HL-60/S4 (cell line): ENCODE results near the gene PITPNM3.

ENCODE experiments used
- in situ Hi-C: fragments of 300-500 bp; cut with MboI; formaldehyde crosslinking; loops from 2 replicates; pipeline ENCODE4 v1.14.3; 2022; ENCODE audit warnings: low sequenced_read_pairs

PITPNM3 gene

DNA sequence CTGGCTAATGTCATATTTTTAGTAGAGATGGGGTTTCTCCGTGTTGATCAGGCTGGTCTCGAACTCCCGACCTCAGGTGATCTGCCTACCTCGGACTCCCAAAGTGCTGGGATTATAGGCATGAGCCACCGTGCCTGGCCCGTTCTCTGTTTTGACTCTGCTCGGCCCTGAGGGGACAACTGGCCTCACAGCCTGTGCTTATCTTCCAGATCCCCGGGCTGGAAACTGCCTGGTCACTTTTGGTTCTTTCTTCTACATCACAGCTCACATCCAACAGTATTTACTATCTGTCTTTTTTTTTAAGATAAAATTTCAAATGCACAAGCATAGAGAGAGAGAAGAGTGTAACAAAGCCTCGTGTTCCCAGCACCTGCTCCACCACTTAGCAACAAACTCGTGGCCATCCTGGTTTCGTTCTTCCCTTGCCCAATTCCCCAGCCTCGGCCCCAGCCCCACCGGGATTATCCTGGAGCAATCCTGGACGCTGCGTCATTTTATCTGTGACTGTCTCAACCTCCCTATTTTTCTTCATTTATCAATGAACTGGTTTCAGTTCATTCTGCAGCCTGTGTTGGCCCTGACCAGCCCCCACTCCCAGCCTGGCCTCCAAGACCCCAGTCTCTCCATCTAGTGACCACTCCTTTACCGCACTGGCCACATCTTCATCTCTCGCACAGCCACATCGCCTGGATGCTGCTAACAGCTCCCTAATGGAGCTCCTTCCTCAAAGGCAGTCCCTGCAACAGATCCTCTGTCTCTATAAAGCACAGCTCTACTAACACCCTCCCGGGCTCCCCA lies 91.0 kb downstream of the PITPNM3 start:
- in situ Hi-C loops: no loop called here

DNA sequence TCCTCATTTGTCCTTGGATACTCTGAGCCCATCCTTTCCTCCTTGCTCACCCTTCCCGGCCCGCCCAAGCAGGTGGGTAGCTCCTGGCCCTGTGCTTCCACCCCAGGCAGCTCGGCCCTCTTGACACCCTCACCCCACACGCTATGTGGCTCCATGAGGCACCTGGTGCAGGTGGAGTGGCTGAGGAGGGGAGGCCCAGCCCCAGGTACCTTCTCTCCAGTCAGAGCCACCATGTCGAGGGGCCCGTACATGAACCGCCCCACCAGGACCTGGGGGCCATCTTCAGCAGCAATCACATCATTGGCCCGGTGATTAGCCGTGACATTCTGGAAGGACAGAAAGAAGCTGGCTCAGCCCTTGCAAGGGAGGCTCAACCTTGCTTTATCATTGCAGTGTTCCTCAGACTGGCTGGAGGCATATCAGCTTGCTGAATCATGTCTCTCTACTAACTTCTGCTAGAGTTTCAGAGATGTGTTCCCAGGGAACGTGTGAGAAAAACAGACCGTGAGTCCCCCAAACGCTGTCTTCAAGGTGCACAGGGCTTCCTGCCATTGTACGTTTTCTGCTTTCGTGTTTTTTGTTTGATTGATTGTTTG lies 91.8 kb downstream of the PITPNM3 start:
- in situ Hi-C loops: no loop called here

DNA sequence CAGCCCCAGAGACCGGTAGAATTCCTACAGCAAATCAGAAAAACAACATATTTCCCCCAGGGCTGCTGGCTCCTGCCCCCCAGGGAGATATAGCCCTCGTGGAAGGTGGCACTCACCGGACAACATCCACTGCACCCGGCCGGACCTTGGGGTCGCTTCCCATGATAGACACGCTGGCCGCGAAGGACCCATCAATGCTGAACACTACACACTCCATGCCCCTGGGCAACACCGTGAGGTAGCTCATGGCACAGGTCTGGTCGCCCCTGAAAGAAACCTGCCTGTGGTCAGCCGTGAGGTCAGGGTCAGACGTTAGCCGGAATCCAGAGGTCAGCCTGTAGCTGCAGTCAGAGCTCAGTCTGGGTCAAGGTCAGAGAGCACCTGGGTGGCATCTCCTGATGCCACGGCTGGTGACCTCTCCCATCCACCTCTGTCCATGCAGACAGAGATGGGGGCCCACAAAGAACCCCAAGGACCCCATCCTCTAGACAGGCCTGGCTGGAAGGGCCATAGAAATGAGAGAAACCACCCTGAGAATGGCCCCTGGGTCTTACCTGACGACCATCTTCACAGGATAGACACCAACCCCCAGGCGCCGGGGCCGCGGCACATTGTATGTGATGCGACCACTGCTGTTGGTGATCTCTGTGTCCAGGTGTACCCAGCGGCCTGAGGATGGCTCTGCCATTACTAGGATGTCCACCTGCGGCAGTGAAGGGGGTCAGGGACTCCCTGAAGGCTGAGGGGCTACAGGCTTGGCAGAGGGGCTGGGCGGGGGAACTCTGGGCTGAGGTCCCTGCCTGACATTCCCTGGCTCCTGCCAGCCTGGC lies 92.5 kb downstream of the PITPNM3 start:
- in situ Hi-C loops: no loop called here

DNA sequence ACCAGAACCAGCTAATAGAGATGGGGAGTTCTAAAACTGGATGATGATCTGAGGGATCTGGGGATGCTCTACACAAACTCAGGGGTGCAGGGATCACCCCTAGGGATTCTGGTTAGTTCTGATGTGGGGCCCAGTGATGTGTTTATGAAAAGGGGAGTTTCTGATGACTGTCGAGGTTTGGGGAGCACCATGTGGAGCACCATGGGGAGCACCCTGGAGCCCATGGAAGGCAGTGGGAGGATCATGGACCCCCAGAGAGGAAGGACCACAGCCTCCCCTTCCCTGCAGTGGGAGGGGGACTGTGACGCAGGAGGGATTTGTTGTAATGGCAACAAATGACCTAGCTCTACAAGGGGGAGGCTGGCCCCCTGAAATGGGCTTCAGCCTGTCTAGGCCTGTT lies 93.7 kb downstream of the PITPNM3 start:
- in situ Hi-C loops: no loop called here

DNA sequence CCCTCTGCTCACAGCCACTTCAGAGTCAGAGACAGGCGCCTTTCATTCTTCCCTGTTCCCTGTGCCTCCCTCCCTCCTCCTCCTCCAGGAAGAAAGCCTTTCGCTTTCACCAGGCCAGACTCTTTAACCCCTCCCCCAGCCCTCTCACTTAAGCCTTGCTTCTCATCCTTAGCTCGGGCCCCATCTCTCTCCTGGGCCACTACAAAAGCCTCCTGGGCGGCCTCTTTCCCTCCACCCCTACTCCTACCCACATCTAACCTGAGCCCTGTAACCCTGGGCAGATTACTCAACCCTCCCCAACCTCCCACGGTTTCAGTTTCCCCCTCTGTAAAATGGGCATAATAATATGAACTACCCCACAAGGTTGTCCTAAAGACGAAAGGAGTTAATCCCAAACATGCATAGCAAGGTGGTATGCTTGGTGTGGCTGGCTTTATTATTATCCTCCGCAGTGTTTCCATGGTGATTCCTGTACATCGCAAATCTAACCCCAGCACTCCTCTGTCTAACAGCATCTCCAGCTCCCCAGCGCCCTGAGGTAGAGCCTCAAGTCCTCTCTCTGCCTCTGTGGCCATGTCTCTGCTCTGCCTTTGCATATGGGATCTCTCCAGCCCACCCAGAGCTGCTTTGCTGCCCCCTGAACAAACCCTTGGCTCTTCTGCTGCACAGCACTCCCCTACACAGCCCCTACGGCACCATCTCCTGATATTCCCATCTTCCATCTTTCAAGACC lies 94.4 kb downstream of the PITPNM3 start:
- in situ Hi-C loops: no loop called here

DNA sequence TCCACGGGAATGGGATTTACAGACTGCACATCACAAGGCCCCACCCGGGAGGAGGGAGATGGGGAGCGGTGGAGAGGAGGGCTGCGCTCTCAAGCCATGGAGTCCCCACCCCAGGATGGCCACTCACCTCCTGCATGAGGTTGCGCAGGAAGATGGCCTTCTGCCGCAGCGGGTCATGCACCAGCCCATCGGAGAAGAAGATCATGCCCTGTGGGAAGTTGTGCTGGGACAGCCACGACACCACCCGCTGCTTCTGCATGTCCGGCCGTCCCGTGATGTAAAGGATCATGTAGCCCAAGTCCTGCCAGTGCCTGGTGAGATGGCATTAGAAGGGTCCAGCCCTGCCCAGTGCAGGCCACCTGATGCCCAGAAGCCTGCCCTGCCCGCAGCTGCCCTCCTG lies 95.1 kb downstream of the PITPNM3 start:
- in situ Hi-C loops: no loop called here

DNA sequence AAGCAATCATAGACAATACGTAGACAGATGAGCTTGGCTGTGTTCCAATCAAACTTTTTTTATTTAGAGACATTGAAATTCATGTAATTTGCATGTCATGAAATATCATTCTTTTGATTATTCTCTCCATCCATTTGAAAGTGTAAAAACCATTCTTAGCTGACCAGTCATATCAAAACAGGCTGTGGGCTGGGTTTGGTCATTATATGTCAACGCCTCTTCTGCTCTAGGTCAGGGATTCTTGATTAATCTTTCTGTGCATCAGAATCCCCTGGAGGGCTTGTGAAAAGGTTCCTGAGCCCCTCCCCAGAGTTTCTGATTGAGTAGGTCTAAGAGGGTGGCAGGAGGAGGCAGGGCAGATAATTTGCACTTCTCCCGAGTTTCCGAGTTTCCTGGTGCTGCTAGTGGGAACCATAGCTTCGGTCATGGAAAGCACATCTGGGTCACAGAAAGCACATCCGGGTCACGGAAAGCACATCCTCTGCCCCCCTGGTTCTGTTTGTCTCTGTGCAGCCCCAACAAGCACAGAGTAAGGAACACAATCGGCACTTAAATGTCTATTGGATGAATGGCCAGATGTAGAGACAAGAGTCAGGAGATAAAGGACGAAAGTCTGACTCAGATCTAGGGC lies 95.7 kb downstream of the PITPNM3 start:
- in situ Hi-C loops: no loop called here

DNA sequence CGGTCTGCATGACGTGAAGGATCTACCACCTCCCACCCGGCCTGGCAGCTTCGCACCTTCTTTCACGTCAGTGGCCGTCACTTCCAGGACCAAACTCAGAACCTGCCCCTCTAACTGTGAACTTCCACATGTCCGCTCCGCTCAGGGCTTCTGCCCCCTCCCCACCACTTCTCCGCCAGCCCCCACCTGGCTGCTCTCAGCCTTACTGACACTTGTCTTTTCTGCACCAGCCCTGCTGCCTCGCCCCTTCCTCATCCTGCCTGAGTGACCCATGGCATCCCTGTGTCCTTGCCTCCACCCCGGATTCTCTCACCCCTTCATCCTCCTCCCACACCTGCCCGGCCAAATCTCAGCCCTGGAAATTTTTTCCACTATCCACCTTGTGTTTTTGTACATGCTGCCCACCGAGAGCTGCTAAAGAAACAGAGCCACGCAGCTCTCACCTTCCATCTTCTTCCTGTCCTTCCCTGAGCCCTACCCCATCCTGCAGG lies 97.8 kb downstream of the PITPNM3 start:
- in situ Hi-C loops: no loop called here

DNA sequence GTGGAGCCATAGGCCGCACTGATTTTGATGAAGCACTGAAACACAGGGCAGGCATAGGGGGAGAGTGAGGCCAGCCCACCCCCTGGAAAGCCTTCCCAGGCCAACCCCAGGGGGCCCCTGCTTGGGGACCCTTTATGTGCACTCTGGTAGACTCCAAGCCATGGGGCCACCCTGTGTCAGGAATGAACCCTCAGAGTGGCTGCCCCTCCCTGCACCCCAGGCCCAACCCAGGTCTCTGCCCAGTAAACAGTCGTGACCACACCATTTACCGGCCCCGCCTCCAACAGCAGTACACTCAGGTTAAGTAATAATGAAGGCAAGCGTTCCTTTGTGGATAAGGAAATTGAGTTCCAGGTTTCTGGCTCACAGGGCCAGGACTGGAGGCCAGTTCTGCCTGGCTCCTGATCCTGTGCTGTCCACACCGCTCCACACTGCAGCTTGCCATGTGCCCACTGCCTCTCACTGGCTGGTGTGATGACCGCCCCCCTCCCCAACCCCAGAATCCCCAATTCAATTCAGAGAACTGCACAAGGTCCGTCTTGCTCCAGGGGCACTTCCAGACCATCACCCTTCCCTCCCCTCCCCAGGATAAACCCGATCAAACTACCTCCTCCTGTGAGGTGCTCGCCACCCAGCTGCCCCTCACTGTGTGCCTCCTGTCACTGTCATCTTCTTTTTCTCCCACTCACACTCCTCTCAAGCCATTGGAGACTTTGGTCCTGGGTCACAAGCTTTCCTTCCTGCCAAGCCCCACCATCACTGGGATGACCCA lies 98.5 kb downstream of the PITPNM3 start:
- in situ Hi-C loops: no loop called here

DNA sequence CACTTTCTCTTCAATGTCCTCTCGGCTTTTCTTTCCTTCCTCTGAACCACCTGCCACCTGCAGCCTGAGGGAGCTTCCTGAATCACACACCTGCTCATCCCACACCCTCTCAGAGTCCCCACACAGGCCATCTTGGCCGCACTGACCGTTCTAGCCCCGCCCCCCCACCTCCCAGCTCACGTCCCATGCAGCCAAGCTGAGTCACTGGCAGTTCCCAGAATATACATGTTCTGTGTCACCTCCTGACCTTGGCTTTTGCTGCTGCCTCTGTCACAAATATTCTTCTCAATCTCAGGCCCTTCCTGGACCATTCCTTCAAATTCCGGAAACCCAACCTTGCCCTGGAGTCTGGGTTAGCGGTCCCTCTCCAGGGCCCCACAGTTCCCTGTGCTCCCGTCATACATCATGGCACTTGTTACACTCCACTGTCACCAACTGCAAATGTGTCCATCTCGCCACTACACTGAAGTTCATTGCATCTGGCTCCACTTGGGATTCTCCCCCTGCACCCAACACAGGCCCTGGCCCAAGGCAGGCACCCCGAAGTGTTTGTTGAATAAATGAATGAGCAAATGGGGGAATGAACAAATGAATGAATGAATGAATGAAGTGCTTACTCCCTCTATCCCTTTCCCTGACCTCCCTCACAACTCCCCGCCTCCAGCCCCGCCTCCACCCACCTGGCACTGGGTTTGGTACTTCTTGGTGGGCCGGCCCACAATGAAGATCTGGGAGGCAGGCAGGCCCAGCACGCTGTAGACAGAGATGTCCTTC lies 99.3 kb downstream of the PITPNM3 start:
- in situ Hi-C loops: no loop called here

DNA sequence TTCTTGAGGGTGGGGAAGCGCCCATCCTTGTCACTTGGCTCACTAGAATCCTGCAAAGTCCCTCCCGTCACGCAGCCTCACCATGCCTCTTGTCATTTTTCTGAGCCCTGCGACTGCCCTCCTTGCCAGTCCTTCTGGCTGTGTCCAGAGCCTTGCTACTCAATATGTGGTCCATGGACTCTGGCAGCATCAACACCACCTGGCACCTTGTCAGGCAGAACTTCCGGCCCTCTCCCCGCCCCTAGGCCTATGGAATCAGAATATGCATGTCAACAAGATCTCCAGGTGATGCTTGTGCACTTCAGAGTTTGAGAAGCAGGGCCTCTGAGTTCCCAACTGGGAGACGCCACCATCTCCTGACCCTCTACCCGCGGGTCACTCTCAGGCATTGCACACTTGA lies 100.0 kb downstream of the PITPNM3 start:
- in situ Hi-C loops: no loop called here

DNA sequence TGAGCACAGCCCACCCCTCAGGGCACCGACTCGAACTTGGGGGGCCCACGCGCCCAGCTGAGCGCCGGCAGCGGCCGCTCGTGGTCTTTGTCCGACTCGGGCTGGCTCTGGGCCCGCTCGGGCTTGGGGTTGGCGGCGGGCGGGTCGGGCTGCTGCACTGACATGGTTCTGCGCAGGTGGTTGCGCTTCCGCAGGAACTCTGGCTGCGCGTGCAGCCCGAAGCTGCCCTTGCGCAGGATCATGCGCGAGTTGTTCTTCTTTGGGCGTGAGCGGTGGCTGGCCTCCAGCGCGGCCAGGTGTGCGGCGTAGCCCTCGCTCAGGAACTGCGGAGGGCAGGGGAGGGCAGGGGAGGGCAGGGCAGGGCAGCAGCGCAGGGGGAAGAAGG lies 101.0 kb downstream of the PITPNM3 start:
- in situ Hi-C loops: no loop called here

DNA sequence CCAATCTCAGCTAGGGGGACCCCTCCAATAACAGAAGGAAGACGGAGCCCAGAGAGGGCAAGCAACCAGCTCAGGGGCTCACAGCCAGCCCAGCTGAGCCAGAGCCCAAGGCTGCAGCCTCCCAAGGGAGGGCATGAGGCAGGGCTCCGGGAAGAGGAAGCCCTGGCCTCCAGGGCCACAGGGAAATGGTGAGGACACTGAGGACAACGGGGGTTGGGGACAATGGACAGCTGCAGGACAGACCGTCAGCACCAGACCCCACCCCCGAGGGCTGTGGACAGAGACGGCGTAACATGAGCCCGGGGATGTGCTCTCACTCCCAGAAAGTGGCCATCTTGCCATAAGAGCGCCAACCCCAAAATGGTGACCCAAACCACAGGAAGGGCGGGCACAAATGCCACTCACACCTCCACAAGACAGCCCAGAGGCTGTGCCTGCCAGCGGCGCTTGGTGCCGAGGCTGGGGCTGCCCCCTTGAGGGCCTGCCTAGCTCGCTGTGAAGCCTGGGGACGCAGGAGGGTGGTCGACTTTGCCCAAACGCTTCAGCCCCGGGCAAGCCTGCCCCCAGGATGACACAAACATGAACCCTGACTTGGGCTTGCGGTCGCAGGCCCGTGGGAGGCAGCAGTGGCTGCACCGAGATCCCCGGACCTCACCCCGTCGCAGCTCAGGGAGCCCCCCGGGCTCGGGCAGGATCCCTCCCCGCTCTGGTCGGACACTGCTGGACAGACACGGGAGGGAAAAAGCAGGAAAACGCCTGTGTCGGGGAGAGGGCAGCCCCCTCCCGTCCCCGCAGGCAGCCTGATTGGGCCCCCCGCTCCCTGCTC lies 101.6 kb downstream of the PITPNM3 start:
- in situ Hi-C loops: no loop called here

DNA sequence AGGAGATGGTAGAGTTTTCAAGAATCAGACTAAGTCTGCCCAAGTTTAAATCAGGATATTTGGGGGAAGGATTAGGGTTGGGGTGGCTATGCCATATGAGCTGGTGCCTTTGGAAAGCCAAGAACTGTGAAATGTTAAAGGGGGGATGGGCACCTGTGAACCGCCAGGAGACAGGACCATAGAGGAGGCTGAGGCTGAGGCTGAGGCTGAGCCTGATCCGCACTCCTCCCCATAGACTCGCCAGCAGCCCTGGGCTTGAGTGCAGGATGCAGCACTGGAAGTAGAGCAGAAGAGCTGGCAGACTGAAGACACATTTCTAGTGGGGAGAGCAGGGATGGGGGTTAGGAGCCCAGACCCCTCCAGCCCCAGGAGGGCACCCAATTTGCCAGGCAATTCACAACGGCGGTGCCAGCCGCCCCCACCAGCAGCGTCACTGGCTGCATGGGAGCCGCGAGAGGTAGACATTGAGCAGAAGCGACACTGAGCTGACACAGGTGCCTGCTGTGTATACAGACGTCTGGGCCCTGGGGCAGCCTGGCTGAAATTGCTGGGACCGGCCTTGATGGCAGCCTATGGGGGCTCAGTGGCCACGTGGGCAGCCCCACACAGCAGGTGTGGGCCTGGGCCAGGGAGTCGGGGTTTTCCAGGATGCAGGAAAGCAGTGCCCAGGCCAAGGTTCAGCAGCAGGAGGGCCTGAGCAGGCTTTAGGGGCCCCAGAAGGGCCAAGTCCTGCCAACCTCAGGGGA lies 102.9 kb downstream of the PITPNM3 start:
- in situ Hi-C loops: no loop called here

DNA sequence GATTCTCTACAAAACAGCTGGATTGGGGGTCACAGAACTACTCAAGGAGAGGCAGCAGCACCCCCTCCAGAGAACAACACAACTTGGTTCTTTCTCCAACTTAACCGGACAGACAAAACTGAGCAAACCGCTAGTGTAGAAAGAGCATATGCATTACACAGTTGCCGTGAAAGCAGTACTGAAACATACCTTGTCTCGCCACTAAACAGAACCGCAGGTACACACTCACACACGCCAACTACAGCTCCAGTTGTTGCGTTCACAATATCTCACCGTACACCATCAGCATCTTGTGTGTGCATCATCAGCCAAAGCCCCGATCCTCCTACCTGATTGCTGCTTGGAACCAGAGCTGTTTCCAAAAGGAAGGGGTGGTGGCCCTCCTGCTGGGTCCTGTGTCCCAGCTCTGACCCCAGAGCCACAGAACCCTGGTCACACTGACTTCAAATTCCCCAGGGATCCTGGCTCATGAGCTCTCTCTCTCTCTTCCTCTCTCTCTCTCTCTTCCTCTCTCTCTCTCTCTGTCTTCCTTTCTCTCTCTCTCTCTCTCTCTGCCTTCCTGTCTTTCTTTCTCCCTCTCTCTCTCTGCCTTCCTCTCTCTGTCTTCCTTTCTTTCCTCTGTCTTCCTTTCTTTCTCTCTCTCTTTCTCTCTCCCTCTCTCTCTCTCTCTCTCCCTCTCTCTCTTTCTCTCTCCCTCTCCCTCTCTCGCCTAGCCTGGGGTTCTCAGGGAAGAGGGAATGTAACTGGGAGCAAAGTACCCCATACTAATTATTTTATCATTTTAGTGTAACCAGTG lies 103.7 kb downstream of the PITPNM3 start:
- in situ Hi-C loops: no loop called here

DNA sequence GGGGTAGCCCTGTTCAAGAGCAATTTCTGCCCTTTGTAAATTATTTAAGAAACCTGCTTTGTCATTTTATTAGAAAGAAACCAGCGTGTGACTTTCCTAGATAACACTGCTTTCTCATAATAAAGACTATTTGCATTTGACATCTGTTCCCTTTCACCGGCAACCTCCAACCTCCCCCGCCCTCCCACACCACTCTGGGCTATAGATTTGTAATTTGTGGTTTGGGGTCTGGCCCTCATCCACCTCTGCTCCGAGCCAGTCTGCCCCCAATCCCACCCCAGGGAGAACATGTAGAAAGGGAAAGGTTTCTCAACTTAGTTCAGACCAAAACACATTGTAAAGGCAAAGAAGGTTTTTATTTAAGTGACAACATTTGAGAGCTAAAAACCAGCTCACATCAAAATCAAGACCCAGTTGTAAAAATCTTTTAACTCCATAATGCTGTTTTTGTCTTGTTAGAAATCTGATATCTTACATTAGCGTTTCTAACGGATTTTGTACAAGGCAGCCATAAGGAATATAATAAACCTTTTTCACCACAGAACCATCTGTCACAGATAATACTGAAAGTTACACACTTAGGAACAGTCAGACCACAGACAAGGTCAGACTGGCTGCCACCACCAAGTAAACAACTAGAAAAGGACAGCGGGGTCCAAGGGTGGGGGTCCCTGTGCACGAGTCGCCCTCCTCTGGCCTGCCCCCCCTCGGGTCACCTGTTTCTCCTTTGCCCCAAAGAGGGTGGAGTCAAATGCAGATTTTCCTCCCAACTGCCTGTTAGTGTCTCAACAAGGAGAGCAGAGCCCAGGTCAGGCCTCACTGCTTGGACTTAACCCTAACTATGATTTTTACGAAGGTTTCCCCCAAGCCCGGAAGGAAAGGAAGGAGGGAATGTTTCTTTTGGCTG lies 105.2 kb downstream of the PITPNM3 start:
- in situ Hi-C loops: no loop called here
